Sigmoid colon (tissue), 4 donors: ENCODE results near the gene DNAH6.

Source experiments
- EP300 ChIP-seq, 4 donors: sonication (generic); formaldehyde crosslinking; IDR thresholded peaks; one replicate each; pipeline ENCODE4 v1.6.1; 2017; ENCODE audit warnings: antibody characterized with exemption in 4 of 4
- TF ChIP-seq, protein P1 (sequence below), 4 experiments: fragments of 450-650 bp in 3 of 4; fragments of 200-600 bp in 1 of 4; IDR thresholded peaks; one replicate each; pipeline ENCODE4 v1.5.1; 2016 to 2019; ENCODE audit warnings: antibody characterized with exemption in 4 of 4, mild to moderate bottlenecking in 3 of 4, moderate library complexity in 2 of 4

DNA sequence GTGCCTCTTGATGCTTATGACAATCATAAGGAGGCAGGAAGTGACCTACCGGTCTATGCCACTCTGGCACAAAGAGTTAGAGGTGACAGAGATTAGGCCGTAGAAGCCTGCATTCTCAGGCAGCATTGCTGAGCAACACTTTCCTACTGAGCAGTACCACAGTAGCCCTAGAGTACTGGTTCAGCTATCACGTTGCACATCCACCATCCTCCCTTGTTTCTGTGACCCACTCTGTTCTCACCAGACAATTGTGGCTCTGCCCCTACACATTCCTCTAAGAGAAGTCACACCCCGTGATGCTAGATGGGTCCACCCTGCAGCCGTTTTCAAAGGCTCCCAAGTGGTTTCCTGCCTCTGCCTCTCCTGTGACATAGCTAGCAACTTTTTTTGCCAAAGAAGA is 34.6 kb upstream of the DNAH6 start:
- TF ChIP-seq EP300 (IDR thresholded peaks at IDR 0.05): no peak
- TF ChIP-seq, protein P1, sequence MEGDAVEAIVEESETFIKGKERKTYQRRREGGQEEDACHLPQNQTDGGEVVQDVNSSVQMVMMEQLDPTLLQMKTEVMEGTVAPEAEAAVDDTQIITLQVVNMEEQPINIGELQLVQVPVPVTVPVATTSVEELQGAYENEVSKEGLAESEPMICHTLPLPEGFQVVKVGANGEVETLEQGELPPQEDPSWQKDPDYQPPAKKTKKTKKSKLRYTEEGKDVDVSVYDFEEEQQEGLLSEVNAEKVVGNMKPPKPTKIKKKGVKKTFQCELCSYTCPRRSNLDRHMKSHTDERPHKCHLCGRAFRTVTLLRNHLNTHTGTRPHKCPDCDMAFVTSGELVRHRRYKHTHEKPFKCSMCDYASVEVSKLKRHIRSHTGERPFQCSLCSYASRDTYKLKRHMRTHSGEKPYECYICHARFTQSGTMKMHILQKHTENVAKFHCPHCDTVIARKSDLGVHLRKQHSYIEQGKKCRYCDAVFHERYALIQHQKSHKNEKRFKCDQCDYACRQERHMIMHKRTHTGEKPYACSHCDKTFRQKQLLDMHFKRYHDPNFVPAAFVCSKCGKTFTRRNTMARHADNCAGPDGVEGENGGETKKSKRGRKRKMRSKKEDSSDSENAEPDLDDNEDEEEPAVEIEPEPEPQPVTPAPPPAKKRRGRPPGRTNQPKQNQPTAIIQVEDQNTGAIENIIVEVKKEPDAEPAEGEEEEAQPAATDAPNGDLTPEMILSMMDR (IDR thresholded peaks at IDR 0.05): no peak
